GM06990 (cell line): ENCODE data around the gene PTPRN2.
"Not testable (repeated sequence)": the region's sequence is repeated elsewhere in the genome, so short reads cannot be mapped to it uniquely, and the experiment has no call there.

ENCODE experiments used
- DNase-seq: peaks from one replicate; pipeline ENCODE4 v3.0.0-alpha.2; 2011; ENCODE audit not compliant: insufficient read length; ENCODE audit errors: extremely low read depth
- H3K27me3 ChIP-seq: replicated peaks from 2 replicates; pipeline ENCODE4 v1.6.0; 2011; ENCODE audit warnings: low read length; ENCODE audit not compliant: control insufficient read depth, insufficient read depth
- H3K36me3 ChIP-seq: 2 replicates; pipeline ENCODE4 v1.5.1; 2011; ENCODE audit warnings: low read length; ENCODE audit not compliant: control insufficient read depth, insufficient read depth
- H3K4me3 ChIP-seq: replicated peaks from 2 replicates; pipeline ENCODE4 v1.5.1; 2011; ENCODE audit warnings: low read depth, mild to moderate bottlenecking, control low read depth, low read length
- CTCF ChIP-seq: IDR thresholded peaks from 2 replicates; pipeline ENCODE4 v1.5.1; 2011; ENCODE audit warnings: low read length, control low read depth, mild to moderate bottlenecking, inconsistent platforms; ENCODE audit not compliant: insufficient read depth, poor library complexity, severe bottlenecking

PTPRN2 gene

GRCh38 chr7:157506268-157506667, 1081.4 kb downstream of the PTPRN2 start:
- H3K36me3 ChIP-seq, result no peaks in the 10 kb centered on the region
- TF ChIP-seq CTCF, result no peak
- DNase-seq, result no peak
- H3K4me3 ChIP-seq, result no peak overlapping the region
- no peaks in the 10 kb centered on the region for H3K27me3 ChIP-seq

- H3K36me3 ChIP-seq, result no peaks in the 10 kb centered on the region
- no peak for TF ChIP-seq CTCF
- DNase-seq, result no peak
- H3K4me3 ChIP-seq, result no peak overlapping the region
- H3K27me3 ChIP-seq, result no peaks in the 10 kb centered on the region
Observed at GRCh38 chr7:157505646-157506045, 1082.0 kb downstream of the PTPRN2 start.

- no peak overlapping the region for H3K4me3 ChIP-seq
- TF ChIP-seq CTCF, result no peak
- DNase-seq, result no peak
- no peaks in the 10 kb centered on the region for H3K36me3 ChIP-seq
- no peaks in the 10 kb centered on the region for H3K27me3 ChIP-seq
Observed at GRCh38 chr7:157503229-157503628, 1084.4 kb downstream of the PTPRN2 start.

GRCh38 chr7:157502701-157503111, 1084.9 kb downstream of the PTPRN2 start:
- Histone ChIP-seq H3K27me3 (no peaks in the 10 kb centered on the region), H3K36me3 (no peaks in the 10 kb centered on the region), H3K4me3 (no peak overlapping the region)
- no peak for TF ChIP-seq CTCF
- DNase-seq, result no peak

GRCh38 chr7:157501581-157501980, 1086.0 kb downstream of the PTPRN2 start:
- Histone ChIP-seq H3K36me3 (no peaks in the 10 kb centered on the region), H3K27me3 (no peaks in the 10 kb centered on the region), H3K4me3 (no peak overlapping the region)
- TF ChIP-seq CTCF, result no peak
- DNase-seq, result no peak

GRCh38 chr7:157500989-157501540, 1086.6 kb downstream of the PTPRN2 start:
- not testable (repeated sequence) for H3K27me3 ChIP-seq, H3K4me3 ChIP-seq, DNase-seq, H3K36me3 ChIP-seq
